ENCODE measurements around the gene TNP1.

TNP1 gene

DNA sequence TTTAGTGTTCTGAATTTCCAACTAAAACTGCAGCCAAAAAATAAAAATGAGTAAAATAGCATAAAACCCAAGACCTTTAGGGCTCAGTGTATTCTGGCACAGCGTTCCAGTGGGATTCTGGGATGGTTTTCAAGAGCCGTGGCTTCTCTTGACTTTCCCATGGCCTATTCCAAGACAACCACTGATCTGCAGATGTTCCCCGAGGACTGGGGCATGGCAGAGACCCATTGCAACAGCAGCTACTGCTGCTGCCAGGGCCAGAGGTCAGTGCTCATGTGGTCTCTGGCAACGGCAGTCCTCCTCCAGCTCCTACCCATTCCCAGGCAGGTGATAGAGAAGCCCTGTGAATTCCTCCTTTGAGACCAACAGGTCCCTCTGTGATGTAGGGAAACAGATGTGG, 26.8 kb downstream of the TNP1 start:
- no peak for DNase-seq

DNA sequence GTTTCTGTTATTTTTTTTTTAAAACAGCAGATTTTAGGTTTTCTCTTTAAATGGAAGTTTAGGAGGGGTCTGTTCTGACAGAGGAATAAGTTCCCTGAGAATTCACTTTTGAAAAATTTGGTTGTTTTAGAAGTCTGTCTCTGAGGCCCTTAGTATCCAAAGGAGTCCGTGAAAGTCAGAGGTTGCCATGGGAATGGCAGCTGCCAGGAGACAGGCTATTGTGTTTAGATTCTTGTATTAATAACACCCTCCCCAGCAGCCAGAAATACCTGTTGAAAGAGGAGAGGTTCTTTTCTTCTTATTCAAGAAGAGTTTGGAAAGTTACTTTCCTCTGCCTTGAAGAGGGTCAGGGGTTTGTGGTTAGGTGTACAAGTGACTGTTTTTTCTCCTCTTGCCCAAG, 29.5 kb downstream of the TNP1 start:
- no peak for DNase-seq

DNA sequence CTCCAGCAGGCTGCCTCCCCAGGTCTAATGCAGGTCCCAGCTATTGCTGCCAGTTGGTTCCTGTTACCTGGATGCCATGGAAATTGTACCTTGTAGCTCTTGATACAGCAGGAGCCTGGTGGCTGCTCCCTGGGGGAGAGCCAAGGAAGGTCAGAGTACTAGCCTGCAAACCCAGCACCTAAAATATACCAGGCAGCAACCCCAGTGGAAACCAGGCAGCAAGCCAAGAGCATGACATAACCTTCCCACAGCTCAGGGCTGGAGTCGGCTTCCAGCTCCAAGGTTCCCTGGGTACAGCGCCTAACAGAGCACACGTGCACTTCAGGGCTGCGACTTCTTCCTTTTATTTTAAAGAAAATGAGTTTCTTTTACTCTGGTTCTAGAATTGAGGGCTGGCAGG, 30.3 kb downstream of the TNP1 start:
- DNase-seq: peak; percentile 43

DNA sequence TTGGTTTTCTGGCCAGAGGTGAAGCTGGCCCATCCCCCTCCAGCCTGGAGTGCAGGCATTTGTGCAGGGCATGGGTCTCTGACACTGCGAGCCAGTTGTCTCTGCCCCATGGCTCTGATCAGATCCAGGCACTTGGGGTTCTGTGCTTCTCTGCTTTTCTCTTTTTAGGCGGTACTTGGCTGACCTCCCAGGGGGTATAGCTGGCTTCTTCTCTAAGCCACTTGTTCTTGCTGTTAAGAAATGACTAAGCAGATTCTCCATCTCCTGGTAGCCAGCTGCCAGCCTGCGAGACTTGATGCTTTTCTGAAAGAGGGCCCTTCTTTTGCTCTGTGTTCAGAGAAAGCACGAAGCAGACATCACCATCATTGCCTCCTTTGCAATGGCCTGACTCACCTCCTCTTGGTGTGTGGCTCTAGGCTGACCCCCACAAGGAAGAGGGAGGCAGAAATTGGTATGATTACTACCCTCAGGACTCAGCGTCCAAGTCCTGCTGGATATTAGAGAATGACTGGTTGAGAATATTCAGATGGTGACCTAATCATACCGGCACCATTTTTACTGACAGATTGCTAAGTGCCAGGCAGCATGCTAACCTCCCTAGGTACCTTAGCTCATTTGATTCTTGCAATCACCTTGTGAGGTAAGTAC, 32.7 kb downstream of the TNP1 start:
- no peak for DNase-seq

DNA sequence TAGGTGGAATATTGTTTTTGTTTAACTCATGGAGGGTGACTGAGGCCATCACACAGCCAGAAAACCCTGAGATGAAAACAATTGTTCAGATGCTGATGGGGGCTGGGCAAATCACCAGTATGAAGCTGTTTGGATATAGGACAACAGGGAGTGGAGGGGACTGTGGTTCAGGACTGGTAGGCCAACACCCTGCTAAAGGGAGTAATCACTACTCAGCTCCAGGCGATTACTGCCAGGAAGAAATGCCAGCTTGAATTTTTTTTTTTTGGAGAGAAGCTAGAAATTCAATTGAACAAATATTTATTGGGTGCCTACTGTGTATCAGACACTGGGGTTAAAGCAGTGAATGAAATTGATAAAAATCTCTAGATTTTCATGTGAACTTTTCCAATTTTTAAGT, 37.4 kb downstream of the TNP1 start:
- DNase-seq: no peak

DNA sequence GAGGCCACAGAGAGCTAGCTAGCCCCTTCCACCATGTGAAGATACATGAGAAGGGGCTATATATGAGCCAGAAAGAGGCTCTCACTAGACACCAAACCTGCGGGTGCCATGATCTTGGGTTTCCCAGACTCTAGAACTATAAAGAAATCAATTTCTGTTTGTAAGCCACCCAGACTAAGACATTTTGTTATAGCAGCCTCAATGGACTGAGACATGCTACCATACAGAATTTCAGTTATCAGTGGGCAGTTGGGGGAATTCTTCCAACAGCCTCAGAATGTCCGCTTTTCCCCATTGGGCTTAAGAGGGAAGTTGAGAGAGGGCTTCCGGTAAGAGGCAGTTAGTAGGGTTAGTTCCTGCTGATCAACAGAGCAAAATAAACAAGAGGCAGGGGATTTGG, 39.2 kb downstream of the TNP1 start:
- DNase-seq: no peak

DNA sequence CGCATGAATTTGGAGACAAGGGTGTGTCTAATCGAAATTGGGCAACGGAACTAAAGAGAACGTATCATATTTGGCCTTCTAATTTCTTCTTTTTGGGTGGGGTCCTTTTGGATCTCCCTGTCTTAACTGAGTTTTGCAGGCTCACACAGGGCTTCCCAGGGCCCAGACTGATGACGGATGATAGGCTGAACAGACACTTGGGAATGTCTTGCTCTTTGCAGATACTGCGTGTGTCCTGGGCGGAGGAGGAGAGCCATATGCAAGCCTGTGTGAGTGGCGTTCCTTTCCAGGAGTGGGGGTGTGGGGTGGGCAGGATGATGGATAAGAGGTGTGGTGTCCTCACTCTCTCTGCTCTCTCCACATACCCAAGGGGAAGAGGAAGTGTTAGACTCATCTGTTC, 40.1 kb downstream of the TNP1 start:
- no peak for DNase-seq

DNA sequence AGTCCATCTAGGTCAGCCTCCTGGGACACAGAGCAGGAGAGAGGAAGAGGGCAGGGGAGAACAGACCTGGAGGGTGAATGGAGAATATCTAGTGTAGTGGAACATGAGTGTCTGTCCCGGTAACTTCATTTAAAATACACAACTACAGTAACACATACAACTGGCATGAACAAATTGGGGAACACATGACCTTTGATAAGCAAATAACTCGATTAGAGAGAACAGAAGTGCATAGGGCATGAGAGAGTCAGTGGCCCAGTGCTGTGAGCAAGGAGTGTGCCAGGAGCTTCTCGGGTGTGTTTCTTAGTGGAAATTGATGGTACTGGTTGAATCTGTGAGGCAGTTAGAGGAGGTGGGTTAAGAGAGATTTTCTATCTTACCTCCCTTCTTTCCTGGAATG, 40.8 kb downstream of the TNP1 start:
- no peak for DNase-seq

DNA sequence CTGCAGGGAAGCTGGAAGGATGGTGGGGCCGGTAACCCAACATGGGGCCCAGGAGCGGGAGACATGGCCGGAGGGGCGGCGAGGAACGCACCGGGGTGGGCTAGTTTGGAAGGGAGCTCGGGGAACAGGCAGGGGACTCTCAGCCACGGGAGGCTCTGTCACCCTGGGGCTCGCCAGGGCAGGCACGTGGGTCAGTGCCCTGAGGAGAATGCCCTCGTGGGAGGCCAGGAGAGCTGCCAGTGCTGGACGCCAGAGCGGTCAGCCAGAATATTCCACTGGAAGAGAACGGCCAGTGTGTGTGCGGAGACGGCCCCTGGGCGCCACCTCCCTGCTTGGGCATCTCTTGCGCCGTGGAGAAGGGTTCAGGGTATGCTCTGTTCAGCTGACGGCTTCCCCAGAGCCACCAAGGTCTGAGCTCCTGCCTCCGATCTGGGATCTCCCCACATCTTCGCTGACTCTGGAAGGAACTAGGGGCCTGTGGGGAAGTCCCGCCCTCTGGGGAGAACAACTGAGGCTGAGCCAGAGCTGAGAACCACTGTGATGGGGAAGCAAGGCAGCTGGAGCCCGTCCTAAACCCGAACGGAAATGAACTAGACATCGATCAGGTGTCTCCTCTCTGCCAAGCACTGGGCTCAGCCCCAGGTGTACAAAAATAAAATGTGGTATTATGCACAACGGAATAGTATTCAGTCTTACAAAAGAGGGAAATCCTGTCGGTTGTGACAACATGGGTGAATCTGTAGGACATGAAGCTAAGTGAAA, 49.3 kb downstream of the TNP1 start:
- no peak for DNase-seq

All from NCI-H1092 (cell line).